HG02981 (cell line): ENCODE data around the gene LPCAT1.

Source experiments
- ATAC-seq: cut with Tn5 transposase; IDR thresholded peaks from one replicate; pipeline ENCODE4 v1.9.1; 2021; ENCODE audit warnings: mild to moderate bottlenecking, moderate library complexity; ENCODE audit not compliant: unreplicated experiment

LPCAT1 gene

DNA sequence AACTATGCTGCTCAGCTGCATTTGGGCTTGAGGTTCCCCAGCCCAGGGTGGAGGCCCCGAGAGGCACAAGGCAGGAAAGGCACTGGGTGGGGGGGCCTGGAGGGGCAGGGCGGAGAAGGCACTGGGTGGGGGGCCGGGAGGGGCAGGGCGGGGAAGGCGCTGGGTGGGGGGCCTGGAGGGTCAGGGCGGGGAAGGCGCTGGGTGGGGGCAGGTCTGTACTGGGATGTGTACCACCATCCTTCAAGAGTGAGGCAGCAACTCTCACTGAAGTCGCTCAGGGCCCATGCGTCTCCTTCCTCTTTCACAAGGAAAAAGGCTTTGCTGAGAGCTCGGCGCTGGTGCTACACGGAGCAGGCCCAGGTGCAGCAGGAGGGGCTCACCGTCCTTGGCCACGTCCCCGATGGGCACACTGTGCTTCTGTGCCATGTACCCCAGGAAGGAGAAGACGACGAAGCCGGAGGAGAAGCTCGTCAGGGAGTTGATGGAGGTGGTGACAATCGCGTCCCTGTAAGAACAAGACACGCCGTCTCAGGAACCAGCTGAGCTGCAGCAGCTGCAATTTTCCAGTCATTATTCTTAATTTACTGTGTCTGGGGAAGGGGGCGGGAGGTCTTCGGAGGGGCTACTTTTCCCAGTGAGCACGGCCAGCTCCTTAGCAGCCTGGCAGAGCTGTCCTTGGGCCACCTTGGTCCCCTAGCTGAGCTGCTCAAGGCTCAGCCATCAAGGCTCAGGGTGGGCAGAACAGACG, 109.3 kb downstream of the LPCAT1 start:
- ATAC-seq, result no peak

DNA sequence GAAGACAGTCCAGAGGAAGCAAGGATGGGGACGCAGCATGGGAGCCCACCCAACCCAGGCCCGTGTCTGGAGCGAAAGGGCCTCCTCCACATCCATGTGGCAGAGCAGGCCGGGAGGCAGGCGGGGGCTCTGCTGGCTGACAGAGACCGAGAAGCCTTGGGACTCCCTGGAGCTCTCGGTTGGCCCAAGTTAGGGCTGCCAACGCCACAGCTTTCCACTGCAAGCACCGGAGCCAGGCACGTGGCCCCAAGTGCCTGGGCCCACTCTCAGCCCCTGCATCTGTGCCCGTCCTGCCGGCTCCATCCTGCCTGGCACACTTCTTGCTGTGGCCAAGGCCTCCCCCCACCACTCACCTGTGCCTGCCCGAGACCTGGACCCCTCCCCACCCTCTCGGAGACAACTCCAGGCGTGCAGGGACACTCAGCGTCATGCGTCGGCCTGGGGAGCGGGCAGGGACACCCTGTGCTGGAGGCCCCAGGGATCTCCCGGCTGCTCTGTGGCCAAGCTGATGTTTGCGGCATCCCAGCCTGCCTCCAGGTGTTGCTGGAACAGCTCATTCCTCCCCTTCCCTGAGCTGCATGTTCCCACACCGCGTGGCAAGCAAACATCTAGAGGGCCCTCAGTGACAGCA, 110.0 kb downstream of the LPCAT1 start:
- no peak for ATAC-seq

DNA sequence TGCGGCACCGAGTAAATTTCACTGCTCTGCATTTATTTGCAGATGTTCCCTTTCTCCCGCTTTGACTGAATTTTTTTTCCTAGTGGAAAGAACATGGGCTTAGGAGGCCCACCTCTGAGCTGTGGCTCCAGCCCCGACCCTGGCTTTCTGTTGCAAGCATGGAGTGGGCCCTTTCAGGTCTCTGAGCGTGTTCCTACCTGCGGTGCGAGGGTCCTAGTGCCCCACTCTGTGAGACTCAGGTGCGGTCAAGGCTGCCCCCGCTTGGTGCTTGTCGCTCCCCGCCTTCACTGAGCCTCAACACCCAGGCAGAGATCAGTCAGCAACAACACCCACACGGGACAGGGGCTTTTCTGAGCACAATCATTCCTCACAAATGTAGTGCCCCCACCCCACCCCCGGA, 110.5 kb downstream of the LPCAT1 start:
- ATAC-seq, result no peak

DNA sequence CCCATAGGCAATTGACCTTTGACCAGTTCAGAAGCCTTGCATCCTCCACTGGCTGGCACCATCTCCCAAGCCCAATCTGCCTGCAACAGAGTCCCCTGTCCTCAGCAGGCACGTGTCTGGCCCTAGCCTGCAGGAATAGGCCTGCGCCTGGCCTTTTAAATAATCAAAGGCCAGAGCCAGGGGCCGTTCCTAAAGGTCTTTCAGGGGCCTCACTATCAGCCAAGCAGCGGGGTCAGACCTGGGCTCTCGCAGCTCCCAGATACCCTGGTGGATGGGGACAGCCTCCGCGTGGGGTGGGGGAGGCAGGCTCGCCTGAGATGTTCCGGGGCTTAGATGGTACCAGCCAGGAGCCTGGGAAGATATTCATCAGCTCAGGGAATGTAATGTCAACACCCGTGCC, 111.1 kb downstream of the LPCAT1 start:
- no peak for ATAC-seq

DNA sequence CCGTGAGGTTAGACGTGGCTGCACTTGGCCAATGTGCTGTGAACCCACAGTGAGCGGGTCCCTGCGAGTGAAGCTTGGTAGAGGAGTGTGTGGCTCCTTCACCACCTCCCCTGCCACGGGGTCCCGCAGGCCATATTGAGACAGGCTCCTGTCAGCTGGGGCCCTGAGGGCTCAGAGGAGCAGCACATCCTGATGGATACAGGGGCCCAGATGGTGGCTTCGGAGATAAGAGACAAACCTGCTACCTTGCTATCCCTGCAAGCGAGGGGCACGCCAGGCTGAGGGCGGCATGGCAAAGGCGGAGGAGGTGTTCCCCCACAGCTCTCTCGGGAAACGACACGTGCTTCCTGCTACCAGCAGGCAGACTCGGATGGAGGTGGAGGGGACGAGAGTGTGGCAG, 111.6 kb downstream of the LPCAT1 start:
- no peak for ATAC-seq
